Fibroblast of upper back skin (primary cell): Measurements from ENCODE around the gene RNF208.
A peak's percentile ranks its signal among the peaks of the same experiment; 100 is the strongest.

Experiments used
- DNase-seq: peaks from one replicate; pipeline ENCODE4 v3.0.0-alpha.2; 2013

Gene RNF208

GRCh38 chr9:137189297-137190295 is 32.4 kb downstream of the RNF208 start:
- DNase-seq, result no peak

- peak; percentile 89 for DNase-seq
Measured at GRCh38 chr9:137188490-137189296, 33.3 kb downstream of the RNF208 start, which contains the start of the genes ANAPC2 and SSNA1. Gene ANAPC2 (minus strand): TSS chr9:137188560. CDS start chr9:137188532, 28 bp downstream. Gene SSNA1 (plus strand): TSS chr9:137188676. CDS start chr9:137188727, 51 bp downstream.

- no peak for DNase-seq
Measured at GRCh38 chr9:137188086-137188489, 34.0 kb downstream of the RNF208 start.

DNA sequence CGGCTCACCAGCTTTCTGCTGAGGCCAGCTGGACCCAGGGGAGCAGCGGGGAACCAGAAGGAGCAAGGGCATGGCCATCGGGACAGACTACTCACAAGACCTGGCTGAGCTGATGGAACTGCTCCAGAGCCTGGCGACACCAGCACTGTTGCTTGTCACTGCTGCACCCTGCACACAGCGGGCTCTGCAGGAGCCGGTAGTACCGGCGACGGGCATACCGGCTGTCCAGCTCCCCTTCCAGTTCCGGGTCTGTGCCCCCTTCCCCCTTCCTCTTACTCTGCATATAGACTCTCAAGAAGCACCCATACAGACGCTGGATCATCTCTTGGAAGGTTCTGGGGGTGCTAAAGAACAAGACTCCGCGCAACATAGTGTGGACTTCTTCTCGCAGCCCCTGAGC is 34.7 kb downstream of the RNF208 start:
- no peak for DNase-seq

GRCh38 chr9:137186385-137186784 is 35.7 kb downstream of the RNF208 start:
- DNase-seq, result no peak

- no peak for DNase-seq
Measured at GRCh38 chr9:137185921-137186320, 36.1 kb downstream of the RNF208 start.

DNA sequence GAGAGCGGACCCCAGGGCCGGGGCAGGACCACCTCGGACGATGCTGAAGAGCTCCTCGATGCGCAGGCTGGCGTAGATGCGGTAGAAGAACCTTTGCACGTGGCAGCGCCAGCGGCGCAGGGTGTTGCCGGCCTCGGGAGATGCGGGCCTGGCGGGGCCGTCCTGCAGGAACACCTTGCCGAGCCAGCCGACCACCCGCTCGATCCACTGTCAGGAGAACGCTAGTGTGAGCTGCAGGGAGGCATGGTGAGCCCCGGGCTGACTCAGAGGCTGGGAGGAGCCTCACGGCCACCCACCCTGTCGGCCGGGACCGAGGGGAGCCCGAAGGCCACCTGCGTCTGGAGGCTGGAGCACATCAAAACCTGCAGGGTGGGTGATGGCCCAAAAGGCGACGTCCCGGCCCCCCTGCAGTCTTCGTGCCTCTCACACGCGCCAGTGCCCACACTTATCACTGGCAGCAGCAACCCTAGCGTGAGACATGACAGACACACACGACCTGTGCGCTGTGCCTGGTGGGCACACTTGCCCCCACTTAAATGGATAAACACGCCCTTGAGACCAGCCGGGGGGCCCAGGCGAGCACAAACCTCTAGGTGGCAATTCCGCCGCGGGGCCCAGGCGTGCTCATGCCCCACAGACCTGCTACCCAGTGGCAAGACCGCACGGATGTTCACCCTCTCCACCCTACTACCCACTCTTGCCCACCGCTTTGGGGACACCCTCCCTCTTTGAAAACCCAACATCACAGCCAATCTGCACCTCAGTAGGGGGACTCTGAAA is 37.0 kb downstream of the RNF208 start:
- DNase-seq, result no peak

GRCh38 chr9:137183980-137184595 is 38.0 kb downstream of the RNF208 start:
- no peak for DNase-seq

DNA sequence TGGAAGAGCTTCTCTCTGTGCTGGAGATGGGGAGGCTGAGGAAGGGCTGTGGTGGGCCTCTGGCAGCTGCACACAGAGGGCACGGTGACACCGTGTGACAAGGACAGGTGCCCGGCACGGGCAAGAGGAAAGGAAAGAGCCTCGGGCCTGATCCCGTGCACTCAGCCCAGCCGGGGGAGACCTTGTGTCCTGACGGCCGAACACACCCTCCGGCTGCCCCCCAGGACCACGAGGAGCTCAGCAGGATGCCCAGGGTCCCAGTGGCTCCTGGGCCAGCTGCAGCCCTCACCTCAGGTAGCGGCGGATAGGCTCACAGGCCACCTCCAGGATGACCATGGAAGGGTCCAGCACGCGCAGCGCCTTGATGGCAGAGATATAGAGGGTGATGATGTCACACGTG is 39.2 kb downstream of the RNF208 start:
- no peak for DNase-seq

DNA sequence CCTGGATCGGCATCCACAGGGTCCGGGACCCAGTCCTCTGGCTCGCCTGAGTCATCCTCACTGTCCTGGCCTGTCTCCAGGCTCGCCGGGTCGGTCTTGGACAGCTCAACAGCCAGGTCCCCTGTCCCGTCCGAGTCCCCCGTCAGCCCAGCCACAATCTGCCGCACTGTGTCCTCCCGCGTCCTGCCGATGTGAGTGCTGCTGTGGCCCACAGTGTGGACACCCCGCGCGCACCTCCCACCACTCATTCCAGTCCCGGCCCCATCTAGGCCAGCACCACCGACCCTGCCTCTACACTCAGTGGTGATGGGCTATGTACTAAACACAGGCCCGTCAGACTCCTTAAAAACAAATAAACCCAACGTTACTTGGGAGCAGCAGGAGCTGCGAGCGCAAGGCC is 40.4 kb downstream of the RNF208 start:
- no peak for DNase-seq

GRCh38 chr9:137180491-137180890 is 41.5 kb downstream of the RNF208 start:
- DNase-seq, result no peak

- no peak for DNase-seq
Measured at GRCh38 chr9:137179761-137180160, 42.3 kb downstream of the RNF208 start.

GRCh38 chr9:137178939-137179630 is 43.0 kb downstream of the RNF208 start:
- DNase-seq, result no peak

DNA sequence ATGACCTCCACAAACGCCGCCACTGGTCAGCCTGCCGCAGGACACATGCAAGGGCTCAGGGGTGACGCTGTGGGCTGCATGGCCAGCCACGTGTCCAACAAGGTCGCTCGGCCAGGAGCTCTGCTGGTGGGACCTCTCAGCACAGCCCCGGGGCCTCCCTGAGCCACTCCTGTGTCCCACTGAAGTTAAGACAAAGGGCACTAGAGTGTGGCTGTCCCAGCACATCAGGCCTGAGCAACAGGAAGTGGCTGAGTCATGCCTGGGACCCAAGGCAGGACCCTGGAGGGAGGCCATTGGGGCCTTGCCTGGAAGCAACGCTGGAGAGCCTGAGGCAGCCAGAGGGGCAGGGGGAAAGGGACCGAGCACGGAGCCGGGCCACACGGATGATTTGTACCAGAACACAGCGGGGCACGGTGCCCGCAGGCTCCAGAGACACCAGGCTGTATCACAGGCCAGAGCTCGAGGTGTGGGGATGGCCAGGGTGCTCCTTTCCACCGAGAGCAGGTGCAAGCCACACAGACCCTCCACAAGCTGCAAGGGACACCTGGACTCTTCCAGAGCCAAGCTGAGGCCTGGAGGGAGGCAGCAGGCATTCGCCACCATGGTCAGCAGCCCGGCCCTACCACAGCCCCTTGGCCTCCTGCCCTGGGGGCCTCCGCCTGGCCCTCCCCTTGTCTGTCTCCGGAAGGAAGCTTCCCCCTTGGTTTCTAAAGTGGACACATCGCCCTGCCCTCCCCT is 43.7 kb downstream of the RNF208 start:
- no peak for DNase-seq

GRCh38 chr9:137176302-137177182 is 45.5 kb downstream of the RNF208 start:
- DNase-seq, result peak; percentile 18

DNA sequence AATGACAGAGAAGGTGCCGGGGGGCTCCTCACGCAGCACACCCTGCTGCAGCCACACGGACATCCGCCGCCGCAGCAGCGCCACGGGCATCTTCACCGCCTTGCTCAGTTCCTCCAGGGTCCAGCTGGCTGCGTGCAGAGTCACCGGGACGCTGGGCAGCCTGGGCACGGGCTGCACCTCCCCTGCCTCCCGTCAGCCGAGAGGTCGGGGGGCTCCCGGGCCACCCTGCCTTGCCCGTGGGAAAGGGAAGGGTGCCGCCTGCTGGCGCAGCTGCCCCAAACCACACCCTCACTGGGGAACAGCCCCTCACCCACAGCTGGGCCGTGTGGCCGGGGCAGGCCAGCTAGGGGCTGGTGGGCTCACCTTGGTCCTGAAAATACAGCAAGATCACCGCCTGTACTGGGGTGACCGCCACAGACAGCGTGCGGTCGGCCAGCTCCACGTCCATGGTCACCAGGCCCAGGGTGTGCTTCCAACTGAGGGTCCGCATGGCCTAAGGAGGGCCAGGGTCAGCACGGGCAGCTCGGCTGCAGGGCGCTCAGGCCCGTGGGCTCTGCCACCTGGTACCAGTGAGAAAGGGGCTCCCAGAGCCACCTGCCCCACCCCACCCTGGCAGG is 46.6 kb downstream of the RNF208 start:
- no peak for DNase-seq

- DNase-seq, result no peak
Measured at GRCh38 chr9:137174722-137175293, 47.2 kb downstream of the RNF208 start.

DNA sequence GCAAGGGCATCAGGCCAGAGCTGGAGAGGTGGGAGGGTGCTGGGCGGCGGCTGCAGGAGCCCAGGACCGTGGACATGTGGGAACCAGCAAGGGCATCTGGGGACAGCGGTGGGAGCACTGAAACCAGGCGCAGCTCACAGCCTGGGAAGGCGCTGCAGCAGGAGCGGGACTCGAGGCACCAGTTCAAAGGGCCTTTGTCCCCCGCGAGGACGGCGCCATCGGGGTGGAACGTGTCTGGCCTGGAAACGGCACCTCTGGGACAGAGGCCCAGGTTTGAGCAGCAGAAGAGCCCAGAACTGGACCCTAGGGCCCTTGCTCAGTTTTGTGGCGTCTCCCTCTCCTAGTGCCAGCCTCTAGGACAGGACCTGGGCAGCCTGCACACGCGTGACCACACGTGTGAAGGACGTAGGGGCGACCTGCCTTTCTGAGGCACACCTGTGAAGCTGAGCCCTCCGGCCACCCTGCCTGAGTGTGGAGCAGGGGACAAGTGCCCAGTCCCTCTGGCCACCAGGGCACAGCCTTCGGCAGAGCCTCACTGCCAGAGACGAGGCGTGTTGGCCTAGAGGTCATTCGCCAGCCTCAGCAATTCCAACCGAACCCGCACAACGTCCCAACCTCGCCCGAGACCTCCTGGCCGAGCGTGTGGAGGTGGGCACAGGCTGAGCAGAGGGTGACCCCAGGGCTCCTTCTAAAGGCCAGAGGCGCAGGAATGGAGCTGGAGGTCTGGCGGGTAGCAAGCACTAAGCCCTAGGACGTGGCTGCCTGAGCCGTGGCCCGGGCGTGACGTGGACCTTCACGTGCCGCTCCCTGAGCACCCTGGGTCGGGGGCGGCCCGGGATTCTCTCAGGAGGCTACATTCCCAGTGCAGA is 48.0 kb downstream of the RNF208 start:
- no peak for DNase-seq
